Endometrium (tissue), 2 donors: Measurements from ENCODE around the gene SYN1.
"Not testable (repeated sequence)": the region's sequence is repeated elsewhere in the genome, so short reads cannot be mapped to it uniquely, and the experiment has no call there.

Source experiments
- FAIRE-seq: peaks from 2 replicates; lab custom pipeline; 2012; peaks lifted over from hg19 to GRCh38; lab: Jason Lieb, UNC
- donor health status: control.
- donor health status: control.

SYN1 gene

DNA sequence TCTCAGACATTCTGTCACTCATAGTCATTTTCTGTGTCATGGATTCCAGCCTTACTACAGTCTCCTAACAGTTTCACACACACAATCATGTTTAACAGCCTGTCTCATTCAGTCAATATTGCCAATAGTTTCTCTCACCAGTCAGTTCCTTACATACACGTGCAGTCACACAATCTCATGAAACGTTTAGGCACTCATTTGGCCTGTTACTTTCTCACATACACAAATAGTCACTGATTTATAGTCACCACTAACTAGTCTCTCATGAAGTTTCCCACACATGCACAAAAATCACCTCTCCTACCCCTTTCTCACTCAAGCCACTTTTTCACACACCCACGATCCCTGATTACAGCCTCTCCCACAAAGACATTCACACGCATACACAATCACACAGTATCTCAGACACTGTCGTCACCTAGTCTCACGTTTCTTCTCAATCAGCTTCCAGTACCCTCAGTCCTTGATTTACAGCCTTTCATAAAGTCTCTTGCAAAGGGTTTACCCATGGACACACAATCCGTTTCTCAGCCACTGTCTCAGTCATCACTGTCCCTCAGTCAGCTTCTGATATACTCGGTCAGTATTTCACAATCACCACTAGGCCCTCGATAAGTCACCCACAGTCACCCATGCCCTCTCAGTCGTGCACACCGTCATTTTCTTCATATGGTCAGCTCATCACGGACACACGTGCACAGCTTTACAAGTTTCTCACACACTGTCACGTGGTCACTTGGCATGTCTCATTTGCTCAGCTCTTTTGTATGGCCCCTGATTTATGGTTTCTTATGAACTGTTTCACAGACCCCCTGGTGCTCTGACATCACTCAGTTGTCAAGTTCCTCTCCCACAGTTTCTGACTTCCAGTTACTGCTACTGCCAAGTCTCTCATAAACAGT lies 14.3 kb upstream of the SYN1 start:
- no peak for FAIRE-seq

DNA sequence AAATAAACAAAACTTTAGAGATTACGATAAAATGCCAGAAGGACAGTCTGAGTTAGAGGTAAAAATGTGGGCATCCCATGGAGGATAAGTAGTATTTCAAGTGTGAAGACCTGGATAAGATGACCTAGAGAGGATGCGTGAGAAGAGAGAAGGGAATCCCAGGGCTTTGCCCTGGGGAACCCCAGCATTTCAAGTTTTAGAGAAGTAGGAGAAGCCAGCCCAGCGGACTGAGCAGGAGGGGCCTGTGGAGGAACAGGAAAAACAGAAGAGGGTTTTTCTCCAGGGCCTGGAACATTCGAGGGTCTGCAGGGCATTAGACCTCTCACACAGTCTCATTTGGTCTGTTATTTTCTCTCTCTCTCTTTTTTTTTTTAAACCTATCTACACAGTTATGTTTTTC lies 13.0 kb upstream of the SYN1 start:
- no peak for FAIRE-seq

GRCh38 chrX:47631676-47632075 lies 12.0 kb upstream of the SYN1 start:
- FAIRE-seq: no peak

GRCh38 chrX:47629419-47630200 lies 10.0 kb upstream of the SYN1 start, which contains the start of gene CFP:
TSS of gene CFP (minus strand) at chrX:47629930. CDS start at chrX:47629844, 86 bp downstream.
- FAIRE-seq: no peak

DNA sequence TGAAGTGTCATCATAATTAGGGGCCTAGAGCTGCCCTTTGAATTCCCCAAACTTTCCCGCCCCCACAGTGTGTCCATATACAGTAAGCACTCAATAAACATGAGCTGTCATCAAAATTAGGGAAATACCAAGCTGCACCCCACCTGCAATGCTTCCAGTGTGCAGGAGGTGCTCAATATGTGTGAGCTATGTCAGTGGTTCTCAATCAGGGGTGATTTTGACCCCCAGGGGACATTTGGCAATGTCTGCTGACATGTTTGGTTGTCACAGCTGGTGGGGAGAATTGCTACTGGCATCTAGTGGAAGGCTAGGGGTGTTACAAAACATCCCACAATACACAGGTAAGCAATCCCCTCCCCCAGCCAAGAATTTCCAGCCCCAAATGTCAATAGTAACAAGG lies 9.3 kb upstream of the SYN1 start:
- FAIRE-seq: no peak

DNA sequence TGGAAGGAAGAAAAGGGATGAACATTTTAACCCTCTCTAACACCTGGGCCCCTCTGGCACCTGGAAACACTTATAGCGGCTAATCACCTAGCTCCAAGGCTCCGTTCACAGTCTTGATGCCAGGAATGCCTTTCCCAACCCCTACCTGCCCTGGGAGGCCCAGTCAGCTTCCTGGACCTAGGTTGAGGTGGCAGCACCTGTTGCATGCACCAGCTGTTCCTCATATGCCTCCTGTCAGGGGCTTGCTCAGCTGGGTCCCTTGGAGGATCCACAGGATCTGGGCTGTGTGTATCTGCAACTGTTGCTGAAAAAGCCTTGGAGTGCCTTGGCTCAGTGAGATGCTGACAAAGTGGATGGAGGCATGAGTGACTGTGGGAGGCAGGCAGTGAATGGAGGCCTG lies 5.7 kb upstream of the SYN1 start:
- FAIRE-seq: no peak

DNA sequence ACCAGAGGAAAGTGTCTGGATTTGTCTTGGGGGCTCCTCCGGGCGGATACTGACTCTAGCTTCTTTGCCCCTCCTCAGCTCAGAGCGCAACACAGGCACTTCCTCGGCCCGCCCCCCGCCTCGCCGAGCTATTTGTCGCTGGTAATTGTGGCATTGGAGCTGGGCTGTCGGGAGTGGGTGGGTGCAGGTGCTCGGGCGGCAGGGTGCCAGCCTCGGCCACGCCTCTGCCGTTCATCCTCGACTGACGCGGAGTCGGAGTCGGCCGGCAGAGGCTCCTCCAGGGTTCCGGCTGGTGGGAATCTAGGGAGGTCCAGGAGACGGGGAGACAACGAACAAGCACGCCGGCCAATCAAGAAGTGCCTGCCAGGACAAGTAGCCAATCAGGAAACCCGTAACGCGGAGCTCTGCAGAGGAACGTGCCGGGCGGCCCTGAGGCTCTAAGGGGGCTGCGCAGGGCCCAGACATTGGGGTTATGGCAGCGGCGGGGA lies 3.9 kb upstream of the SYN1 start:
- FAIRE-seq: no peak

- FAIRE-seq: no peak
These were observed 2.2 kb upstream of the SYN1 start for GRCh38 chrX:47621851-47622250.

DNA sequence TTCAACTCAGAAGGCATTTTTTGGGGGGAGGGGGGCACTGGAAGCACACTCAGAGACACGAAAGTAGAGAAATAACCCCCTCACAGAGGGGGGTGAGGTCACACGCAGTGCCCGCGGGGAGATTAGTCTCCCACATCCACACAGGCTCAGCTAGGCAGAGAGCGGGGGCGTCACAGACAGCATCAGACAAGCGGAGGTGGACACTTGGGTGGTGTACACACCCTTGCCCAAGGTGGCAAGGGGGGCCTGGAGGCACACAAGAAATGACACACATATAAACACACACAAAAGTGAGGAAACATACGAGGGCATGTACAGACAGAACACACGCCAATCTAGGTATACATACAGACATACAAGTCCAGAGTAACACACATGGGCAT lies 637 bp upstream of the SYN1 start:
- FAIRE-seq: no peak

DNA sequence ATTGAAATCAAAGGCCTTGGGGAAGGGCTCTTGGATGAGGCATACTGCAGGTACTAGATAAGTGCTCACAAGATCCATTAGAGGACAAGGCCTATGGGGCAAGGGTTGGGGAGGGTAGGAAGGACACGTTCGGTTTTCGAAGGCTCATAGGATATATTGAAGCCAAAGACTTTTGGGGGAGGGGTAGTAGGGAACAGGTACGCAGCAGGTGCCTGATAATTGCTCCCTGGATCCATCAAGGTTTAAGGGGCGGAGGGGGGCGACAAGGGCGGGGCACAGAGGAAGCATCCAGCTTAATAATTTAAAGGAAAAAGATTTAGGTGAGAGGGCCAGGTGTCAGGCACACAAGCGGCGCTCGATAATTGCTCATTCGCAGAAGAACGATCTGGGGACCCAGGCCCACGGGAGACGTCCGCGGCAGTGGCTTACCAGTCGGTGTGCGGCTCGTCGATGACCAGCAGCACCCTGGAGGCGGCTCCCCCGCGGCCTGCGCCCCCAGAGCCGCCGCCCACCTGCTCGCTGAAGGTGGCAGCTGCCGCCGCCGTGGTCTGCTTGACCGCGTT lies 653 bp downstream of the SYN1 start:
- no peak for FAIRE-seq

DNA sequence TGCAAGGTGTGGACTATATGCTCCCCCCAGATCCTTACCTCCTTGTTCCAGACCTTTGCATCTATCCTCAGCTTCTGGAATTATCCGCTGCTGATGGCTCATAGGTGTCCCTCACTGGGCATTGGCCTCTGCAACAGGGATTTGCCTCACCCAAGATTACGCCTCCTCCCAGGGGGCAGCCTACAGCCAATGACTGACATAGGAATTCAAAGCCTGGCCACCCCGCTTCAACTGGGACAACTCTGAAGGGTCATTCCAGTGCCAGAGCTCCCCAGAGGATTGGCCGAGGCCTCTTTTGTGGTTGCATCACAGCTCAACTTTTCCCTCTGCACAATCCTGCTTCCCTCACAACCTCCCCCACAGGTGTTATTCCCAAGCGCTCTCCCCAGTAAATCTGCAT lies 5.0 kb downstream of the SYN1 start:
- FAIRE-seq: no peak

DNA sequence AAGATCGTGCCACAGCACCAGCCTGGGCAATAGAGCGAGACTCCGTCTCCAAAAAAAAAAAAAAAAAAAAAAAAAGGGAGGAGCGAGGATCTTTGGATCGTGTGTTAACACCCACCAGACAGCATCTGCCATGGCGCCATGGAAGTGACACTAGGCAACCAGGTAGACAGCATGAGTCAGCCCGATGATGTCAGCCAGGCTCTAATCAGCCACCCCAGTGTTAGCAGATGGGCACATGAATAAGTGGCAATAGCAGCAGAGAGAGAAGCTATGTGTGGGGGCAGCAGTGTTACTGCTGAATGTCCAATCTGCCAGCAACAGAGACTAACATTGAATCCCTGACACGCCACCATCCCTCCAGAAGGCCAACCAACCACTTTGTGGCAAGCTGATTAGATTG lies 6.6 kb downstream of the SYN1 start:
- FAIRE-seq: no peak

GRCh38 chrX:47612418-47612817 lies 7.2 kb downstream of the SYN1 start:
- FAIRE-seq: no peak

GRCh38 chrX:47611926-47612325 lies 7.7 kb downstream of the SYN1 start:
- FAIRE-seq: no peak

- FAIRE-seq: no peak
These were observed 8.2 kb downstream of the SYN1 start for GRCh38 chrX:47611489-47611888.

DNA sequence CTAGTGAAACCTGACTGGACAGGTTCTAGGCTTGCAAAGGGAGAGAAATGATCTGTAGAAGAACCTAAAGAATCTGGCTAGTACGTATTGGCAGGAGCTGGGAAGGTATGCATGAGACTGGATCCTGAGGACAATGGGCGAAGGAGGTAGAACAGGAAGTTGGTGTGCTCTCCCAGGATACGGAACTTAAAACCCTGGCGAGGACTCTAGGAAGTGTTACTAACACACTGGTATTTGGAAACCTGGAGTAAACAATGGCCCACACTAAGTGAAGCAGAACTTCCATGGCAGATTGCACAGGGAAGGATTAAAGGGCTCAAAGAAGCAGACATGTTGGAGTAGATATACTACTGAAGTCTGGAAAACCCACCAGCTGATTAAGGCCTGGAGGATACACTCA lies 9.1 kb downstream of the SYN1 start:
- no peak for FAIRE-seq

DNA sequence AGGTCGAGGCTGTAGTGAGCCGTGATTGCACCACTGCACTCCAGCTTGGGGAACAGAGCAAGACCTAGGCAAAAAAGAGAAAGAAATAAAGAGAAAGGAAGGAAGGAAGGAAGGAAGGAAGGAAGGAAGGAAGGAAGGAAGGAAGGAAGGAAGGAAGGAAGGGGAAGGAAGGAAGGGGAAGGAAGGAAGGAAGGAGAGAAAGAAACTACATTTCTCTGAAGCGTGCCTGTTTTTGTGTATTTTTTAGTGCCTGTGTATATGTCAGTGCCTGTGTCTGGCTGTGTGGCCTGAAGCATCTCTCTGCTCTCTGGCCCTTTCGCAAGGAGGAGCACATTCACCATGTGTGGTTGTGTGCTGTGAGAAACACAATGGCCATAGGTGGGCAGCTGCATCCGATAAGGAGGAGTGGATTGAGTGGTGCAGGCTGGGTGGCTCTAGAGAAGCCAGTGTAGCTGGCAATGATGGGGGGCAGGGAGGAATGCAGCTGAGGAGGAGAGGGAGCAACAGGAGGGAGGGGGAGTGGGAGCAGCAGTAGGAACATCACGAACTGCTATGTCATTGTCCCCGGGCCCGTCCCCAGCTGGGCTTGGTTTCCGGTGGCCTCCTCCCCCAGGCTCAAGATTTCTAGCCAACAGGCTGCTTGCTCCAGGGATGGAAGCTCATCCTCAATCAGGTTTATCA lies 11.4 kb downstream of the SYN1 start:
- FAIRE-seq: no peak

DNA sequence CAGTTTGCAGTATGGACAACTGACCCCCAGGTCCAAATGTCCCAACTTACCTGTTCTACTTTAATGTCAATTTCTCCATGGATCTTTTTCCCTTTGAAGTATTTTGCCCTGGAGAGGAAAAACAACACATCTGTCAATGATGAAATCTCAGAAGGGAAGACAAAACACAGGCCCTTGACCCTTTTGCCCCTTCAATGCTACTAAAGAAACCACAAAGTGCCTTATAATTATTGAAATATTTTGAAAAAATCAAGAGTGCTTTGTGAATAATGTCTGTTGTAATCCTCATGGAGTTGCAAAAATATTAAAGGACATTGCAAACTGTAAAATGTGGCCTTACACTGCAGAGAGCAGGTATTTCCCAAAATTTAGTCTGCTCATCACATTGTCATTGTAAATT lies 12.6 kb downstream of the SYN1 start:
- FAIRE-seq: no peak

GRCh38 chrX:47605024-47605423 lies 14.6 kb downstream of the SYN1 start:
- FAIRE-seq: no peak

GRCh38 chrX:47603125-47603524 lies 16.5 kb downstream of the SYN1 start:
- FAIRE-seq: not testable (repeated sequence)

DNA sequence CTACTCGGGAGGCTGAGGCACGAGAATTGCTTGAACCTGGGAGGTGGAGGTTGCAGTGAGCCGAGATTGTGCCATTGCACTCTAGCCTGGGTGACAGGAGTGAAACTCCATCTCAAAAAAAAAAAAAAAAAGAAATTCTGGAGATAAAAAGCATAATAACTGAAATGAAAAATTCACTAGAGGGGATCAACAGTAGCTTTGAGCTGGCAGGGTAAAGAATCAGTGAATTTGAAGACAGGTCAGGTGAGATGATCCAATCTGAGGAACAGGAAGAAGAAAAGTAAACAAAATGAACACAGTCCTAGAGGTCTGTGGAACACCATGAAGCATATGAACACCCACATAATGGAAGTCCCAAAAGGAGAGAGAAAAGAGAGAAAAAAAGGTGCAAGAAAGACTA lies 22.4 kb downstream of the SYN1 start:
- FAIRE-seq: no peak

DNA sequence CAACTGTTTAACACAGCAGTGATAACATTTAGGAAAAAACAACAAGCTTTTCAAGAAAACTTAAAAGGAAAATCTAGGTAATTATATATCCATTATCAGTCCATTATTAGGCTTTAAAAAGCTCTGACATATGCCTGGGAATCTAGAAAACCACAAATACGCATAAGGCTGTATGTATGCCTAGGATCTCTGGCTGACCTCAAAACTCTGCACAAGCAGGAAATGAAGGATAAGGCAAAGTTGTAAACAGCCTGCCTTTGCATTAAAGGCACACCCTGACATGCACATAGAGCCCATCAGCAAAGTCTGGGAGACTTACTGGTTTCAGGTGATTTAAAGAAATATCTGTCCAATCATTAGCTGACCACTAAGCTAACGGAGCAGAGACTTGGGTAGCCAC lies 23.4 kb downstream of the SYN1 start:
- no peak for FAIRE-seq
